ENCODE measurements around the gene BNIP3.

The BNIP3 gene

GRCh38 chr10:131974034-131974817, 7.5 kb downstream of the BNIP3 start:
- H3K4me3 ChIP-seq (ENCODE audit: control insufficient read depth, low read depth, low read length) = no peak overlapping the region
- TF ChIP-seq CTCF (IDR thresholded peaks at IDR 0.05; ENCODE audit: control insufficient read depth, insufficient read depth, low read depth, low read length, missing control alignments) = no peak
- DNase-seq (ENCODE audit: low read depth) = no peak

GRCh38 chr10:131973160-131973951, 8.4 kb downstream of the BNIP3 start:
- DNase-seq (ENCODE audit: low read depth) = no peak
- no peak overlapping the region for H3K4me3 ChIP-seq (ENCODE audit: control insufficient read depth, low read depth, low read length)
- TF ChIP-seq CTCF (IDR thresholded peaks at IDR 0.05; ENCODE audit: control insufficient read depth, insufficient read depth, low read depth, low read length, missing control alignments) = no peak

GRCh38 chr10:131972474-131973071, 9.2 kb downstream of the BNIP3 start:
- DNase-seq (ENCODE audit: low read depth) = no peak
- H3K4me3 ChIP-seq (ENCODE audit: control insufficient read depth, low read depth, low read length) = no peak overlapping the region
- TF ChIP-seq CTCF (IDR thresholded peaks at IDR 0.05; ENCODE audit: control insufficient read depth, insufficient read depth, low read depth, low read length, missing control alignments) = no peak

- DNase-seq (ENCODE audit: low read depth) = no peak
- H3K4me3 ChIP-seq (ENCODE audit: control insufficient read depth, low read depth, low read length) = no peak overlapping the region
- TF ChIP-seq CTCF (IDR thresholded peaks at IDR 0.05; ENCODE audit: control insufficient read depth, insufficient read depth, low read depth, low read length, missing control alignments) = no peak
Observed at GRCh38 chr10:131971591-131971990, 10.1 kb downstream of the BNIP3 start.

- TF ChIP-seq CTCF (IDR thresholded peaks at IDR 0.05; ENCODE audit: control insufficient read depth, insufficient read depth, low read depth, low read length, missing control alignments) = no peak
- no peak overlapping the region for H3K4me3 ChIP-seq (ENCODE audit: control insufficient read depth, low read depth, low read length)
- no peak for DNase-seq (ENCODE audit: low read depth)
Observed at GRCh38 chr10:131970946-131971345, 10.8 kb downstream of the BNIP3 start.

GRCh38 chr10:131968949-131969348, 12.8 kb downstream of the BNIP3 start:
- H3K4me3 ChIP-seq (ENCODE audit: control insufficient read depth, low read depth, low read length) = no peak overlapping the region
- TF ChIP-seq CTCF (IDR thresholded peaks at IDR 0.05; ENCODE audit: control insufficient read depth, insufficient read depth, low read depth, low read length, missing control alignments) = no peak
- DNase-seq (ENCODE audit: low read depth) = no peak
